H1 (cell line): Measurements from ENCODE around the gene SPATS2. TPM values are rescaled to one million over a fixed set of nuclear protein-coding genes. Genes with fewer than 3 reads are reported as not detected.

ENCODE experiments used
- ASH2L ChIP-seq: fragments of 200-600, 300-600 bp; sonication (generic); IDR thresholded peaks from one replicate; pipeline ENCODE4 v1.7.1; 2017; ENCODE audit warnings: low read length
- polyA plus RNA-seq, 7 experiments: library from polyadenylated mRNA; depleted of rRNA in 3 of 7; stranded (reverse) in 5 of 7; unstranded in 2 of 7; fragments of >200 nt in 5 of 7; fragments of 200-250 nt in 2 of 7; gene quantifications; 1 replicate in 5 of 7; 2 replicates in 1 of 7; 4 replicates in 1 of 7; pipeline versions ENCODE4 v1.2.1 to v1.2.3, GENCODE V29; 2011 to 2013; ENCODE audit warnings: missing spikeins in 2 of 7, mixed read lengths in 2 of 7
- total RNA-seq: library from RNA; stranded (reverse); fragmentation: NEBNext Ultra II Directional; extraction: Animal tissue kit (Norgen Biotek cat#: 25700); gene quantifications from 2 replicates; pipeline ENCODE4 v1.2.1, GENCODE V29; 2021
- TF ChIP-seq, protein P1 (sequence below): IDR thresholded peaks from 2 replicates; pipeline ENCODE4 v1.6.1; 2012; ENCODE audit warnings: inconsistent platforms

SPATS2 gene
- total and polyA plus RNA-seq, 2 of the 8 experiments (the other 6 are each of a cell fraction or from before 2014, with no cell fraction given): 19.2 to 24.5 TPM

DNA sequence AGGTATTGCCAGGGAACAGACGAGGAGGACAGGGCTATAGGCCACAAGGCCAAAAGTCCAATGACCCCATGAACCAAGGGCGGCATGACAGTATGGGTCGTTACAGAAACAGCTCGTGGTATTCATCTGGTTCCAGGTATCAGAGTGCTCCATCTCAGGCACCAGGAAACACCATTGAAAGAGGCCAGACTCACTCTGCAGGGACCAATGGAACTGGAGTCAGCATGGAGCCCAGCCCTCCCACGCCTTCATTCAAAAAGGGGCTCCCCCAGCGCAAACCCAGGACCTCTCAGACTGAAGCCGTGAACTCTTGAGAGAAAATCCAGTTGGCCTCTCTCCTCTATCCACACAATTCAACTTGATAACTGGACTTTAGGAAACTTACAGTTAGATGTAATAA, 158.7 kb downstream of the SPATS2 start (continued):
- TF ChIP-seq, protein P1, sequence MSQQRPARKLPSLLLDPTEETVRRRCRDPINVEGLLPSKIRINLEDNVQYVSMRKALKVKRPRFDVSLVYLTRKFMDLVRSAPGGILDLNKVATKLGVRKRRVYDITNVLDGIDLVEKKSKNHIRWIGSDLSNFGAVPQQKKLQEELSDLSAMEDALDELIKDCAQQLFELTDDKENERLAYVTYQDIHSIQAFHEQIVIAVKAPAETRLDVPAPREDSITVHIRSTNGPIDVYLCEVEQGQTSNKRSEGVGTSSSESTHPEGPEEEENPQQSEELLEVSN: no peak
- TF ChIP-seq ASH2L: no peak
